Measurements from ENCODE around the gene NLRC5.

NLRC5 gene

GRCh38 chr16:57091200-57091974, 102.0 kb downstream of the NLRC5 start (continued):
- TF ChIP-seq ZNF660 (tag by site-specific recombination; IDR thresholded peaks at IDR 0.05) = no peak
- TF ChIP-seq RBAK (tag by site-specific recombination; IDR thresholded peaks at IDR 0.05) = no peak
- no peak for TF ChIP-seq INSM2 (tag by site-specific recombination; IDR thresholded peaks at IDR 0.05)
- 0 out of 2 replicates have a peak, but pooled peaks have one; percentile 40 for TF ChIP-seq KLF9 (tag by site-specific recombination; IDR thresholded peaks at IDR 0.05; ENCODE audit: low read depth)
- no peak for TF ChIP-seq ZNF645 (tag by site-specific recombination; IDR thresholded peaks at IDR 0.05)
- no peak for TF ChIP-seq ZNF768 (tag by site-specific recombination; IDR thresholded peaks at IDR 0.05)
- TF ChIP-seq ZSCAN18 (tag by site-specific recombination; IDR thresholded peaks at IDR 0.05) = no peak
- TF ChIP-seq ZBTB17 (tag by site-specific recombination; IDR thresholded peaks at IDR 0.05) = peak; percentile 39; the same call in 1 of the 2 replicates
- no peak for TF ChIP-seq ZFP37 (tag by site-specific recombination; IDR thresholded peaks at IDR 0.05)
- peak; percentile 56; the same call in 1 of the 2 replicates for TF ChIP-seq ZBTB8A (tag by site-specific recombination; IDR thresholded peaks at IDR 0.05)
- TF ChIP-seq ZNF354C (tag by site-specific recombination; IDR thresholded peaks at IDR 0.05; ENCODE audit: borderline replicate concordance, low read depth) = no peak
- TF ChIP-seq ZNF580 (tag by site-specific recombination; IDR thresholded peaks at IDR 0.05) = peak; percentile 51; the same call in 1 of the 2 replicates
- 0 out of 2 replicates have a peak, but pooled peaks have one; percentile 28 for TF ChIP-seq ZBTB48 (tag by site-specific recombination; IDR thresholded peaks at IDR 0.05)
- peak; percentile 58; the same call in 1 of the 2 replicates for TF ChIP-seq ZBTB6 (tag by site-specific recombination; IDR thresholded peaks at IDR 0.05)
- no peak for TF ChIP-seq ZNF692 (tag by site-specific recombination; IDR thresholded peaks at IDR 0.05)
- peak; percentile 55 for TF ChIP-seq SP7 (tag by site-specific recombination; IDR thresholded peaks at IDR 0.05)
- TF ChIP-seq PRDM10 (tag by site-specific recombination; IDR thresholded peaks at IDR 0.05) = peak; percentile 44
- no peak for TF ChIP-seq ZIC2 (tag by site-specific recombination; IDR thresholded peaks at IDR 0.05)
- no peak for TF ChIP-seq ZNF398 (tag by site-specific recombination; IDR thresholded peaks at IDR 0.05)
- TF ChIP-seq PATZ1 (tag by site-specific recombination; IDR thresholded peaks at IDR 0.05) = peak; percentile 37
- no peak for TF ChIP-seq ZFP69B (tag by site-specific recombination; IDR thresholded peaks at IDR 0.05)
- TF ChIP-seq ZNF530 (tag by site-specific recombination; IDR thresholded peaks at IDR 0.05; ENCODE audit: low read depth) = no peak
- TF ChIP-seq PRDM1 (tag by site-specific recombination; IDR thresholded peaks at IDR 0.05) = peak; percentile 31; the same call in 1 of the 2 replicates
